ENCODE data around the gene CASQ1. TPM values are rescaled to one million over a fixed set of nuclear protein-coding genes. Genes with fewer than 3 reads are reported as not detected.
A peak's percentile ranks its signal among the peaks of the same experiment; 100 is the strongest.

Gene CASQ1
- total and polyA plus RNA-seq, 3 experiments from 2014 or later = not detected

DNA sequence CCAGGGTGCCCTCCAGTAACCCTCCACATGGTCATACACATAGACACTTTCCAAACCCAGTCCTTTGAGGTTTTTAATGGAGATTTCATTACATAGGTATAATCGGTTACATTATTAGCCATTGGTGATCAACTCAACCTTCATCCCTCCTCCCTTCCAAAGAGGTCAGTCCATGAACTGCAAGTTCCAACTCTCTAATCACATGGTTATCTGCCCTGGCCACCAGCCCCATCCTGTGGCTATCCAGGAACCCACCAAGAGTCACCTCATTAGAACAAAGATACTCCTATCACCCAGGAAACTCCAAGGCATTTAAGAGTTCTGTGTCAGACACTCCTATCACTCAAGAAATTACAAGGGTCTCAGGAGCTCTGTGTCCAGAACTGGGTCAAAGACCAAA lies 26.8 kb upstream of the CASQ1 start:
- H3K4me3 Mint-ChIP-seq = no peak overlapping the region
- ChIA-PET CTCF (no interaction called here), POLR2A (no interaction called here)
- DNase-seq = no peak
- H3K9me3 ChIP-seq (ENCODE audit: low read length) = no peaks in the 10 kb centered on the region
- H3K9me3 Mint-ChIP-seq = no peaks in the 10 kb centered on the region
- H3K4me1 ChIP-seq (ENCODE audit: insufficient read depth, low read length) = no peaks in the 10 kb centered on the region
- H3K27me3 ChIP-seq (ENCODE audit: insufficient read depth, low read length, poor library complexity, severe bottlenecking) = peaks cover 7% of the 10 kb centered on the region
- no peaks in the 10 kb centered on the region for H3K36me3 ChIP-seq (ENCODE audit: insufficient read depth, low read length)
- H3K27me3 Mint-ChIP-seq = peaks cover 20 to 45% of the 10 kb centered on the region in 2 donors
- H3K27ac Mint-ChIP-seq = no peak overlapping the region
- no peak overlapping the region for H3K27ac ChIP-seq (ENCODE audit: low read depth, low read length)
- no peak overlapping the region for H3K4me3 ChIP-seq (ENCODE audit: low read length)
- no peaks in the 10 kb centered on the region for H3K36me3 Mint-ChIP-seq
- H3K4me1 Mint-ChIP-seq = no peaks in the 10 kb centered on the region

DNA sequence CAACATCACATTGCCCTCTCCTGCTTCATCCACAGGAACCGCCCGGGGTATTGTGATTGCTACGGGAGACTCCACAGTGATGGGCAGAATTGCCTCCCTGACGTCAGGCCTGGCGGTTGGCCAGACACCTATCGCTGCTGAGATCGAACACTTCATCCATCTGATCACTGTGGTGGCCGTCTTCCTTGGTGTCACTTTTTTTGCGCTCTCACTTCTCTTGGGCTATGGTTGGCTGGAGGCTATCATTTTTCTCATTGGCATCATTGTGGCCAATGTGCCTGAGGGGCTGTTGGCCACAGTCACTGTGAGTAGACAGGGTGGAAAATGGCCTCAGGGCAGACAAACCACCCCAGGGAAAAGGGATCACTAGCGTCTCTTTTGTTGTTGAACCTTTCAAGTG lies 26.3 kb upstream of the CASQ1 start:
- Histone ChIP-seq H3K36me3 (ENCODE audit: insufficient read depth, low read length) (no peaks in the 10 kb centered on the region), H3K4me3 (ENCODE audit: low read length) (no peak overlapping the region), H3K27me3 (ENCODE audit: insufficient read depth, low read length, poor library complexity, severe bottlenecking) (peaks cover 7% of the 10 kb centered on the region), H3K27ac (ENCODE audit: low read depth, low read length) (no peak overlapping the region), H3K4me1 (ENCODE audit: insufficient read depth, low read length) (no peaks in the 10 kb centered on the region), H3K9me3 (ENCODE audit: low read length) (no peaks in the 10 kb centered on the region)
- no peak for DNase-seq
- no peak overlapping the region for H3K4me3 Mint-ChIP-seq
- H3K4me1 Mint-ChIP-seq = peaks cover under 1 to 1% (median under 1%) of the 10 kb centered on the region in 3 donors
- POLR2A ChIA-PET = no interaction called here
- no peak overlapping the region for H3K27ac Mint-ChIP-seq
- no peaks in the 10 kb centered on the region for H3K9me3 Mint-ChIP-seq
- CTCF ChIA-PET = no interaction called here
- no peaks in the 10 kb centered on the region for H3K36me3 Mint-ChIP-seq
- H3K27me3 Mint-ChIP-seq = peaks cover 20 to 40% of the 10 kb centered on the region in 2 donors

DNA sequence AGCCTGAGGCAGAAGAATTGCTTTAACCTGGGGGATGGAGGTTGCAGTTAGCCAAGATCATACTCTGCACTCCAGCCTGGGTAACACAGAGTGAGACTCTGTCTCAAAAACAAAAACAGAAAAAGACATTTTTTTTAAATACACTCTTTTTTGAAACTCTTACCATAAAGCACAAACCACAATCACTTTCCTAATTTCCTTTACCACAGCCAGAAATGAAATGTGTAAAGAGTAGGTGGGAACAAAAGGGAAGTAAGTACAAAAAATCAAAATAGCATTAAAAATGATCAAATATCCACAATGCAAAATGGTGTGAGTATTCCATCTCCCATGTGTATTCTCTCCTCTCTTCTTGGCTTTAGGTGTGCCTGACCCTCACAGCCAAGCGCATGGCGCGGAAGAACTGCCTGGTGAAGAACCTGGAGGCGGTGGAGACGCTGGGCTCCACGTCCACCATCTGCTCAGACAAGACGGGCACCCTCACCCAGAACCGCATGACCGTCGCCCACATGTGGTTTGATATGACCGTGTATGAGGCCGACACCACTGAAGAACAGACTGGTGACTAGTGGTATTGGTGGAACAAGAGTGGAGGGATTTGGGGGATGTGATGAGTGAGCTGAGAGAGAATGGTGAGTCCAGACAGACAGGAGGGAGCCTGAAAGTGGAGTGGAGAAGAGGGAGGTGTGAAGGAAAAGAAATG lies 24.1 kb upstream of the CASQ1 start:
- Mint-ChIP-seq H3K27me3 (peaks cover 18 to 40% of the 10 kb centered on the region in 2 donors), H3K27ac (peak overlapping the region in 2 of 8 donors; percentile 3 to 83), H3K36me3 (no peaks in the 10 kb centered on the region), H3K4me3 (no peak overlapping the region), H3K4me1 (peaks cover 7 to 9% (median 7%) of the 10 kb centered on the region in 3 donors), H3K9me3 (no peaks in the 10 kb centered on the region)
- Histone ChIP-seq H3K4me1 (ENCODE audit: insufficient read depth, low read length) (no peaks in the 10 kb centered on the region), H3K9me3 (ENCODE audit: low read length) (no peaks in the 10 kb centered on the region), H3K36me3 (ENCODE audit: insufficient read depth, low read length) (no peaks in the 10 kb centered on the region), H3K27me3 (ENCODE audit: insufficient read depth, low read length, poor library complexity, severe bottlenecking) (peaks cover 7% of the 10 kb centered on the region), H3K27ac (ENCODE audit: low read depth, low read length) (no peak overlapping the region), H3K4me3 (ENCODE audit: low read length) (no peak overlapping the region)
- ChIA-PET CTCF (no interaction called here), POLR2A (no interaction called here)
- no peak for DNase-seq

DNA sequence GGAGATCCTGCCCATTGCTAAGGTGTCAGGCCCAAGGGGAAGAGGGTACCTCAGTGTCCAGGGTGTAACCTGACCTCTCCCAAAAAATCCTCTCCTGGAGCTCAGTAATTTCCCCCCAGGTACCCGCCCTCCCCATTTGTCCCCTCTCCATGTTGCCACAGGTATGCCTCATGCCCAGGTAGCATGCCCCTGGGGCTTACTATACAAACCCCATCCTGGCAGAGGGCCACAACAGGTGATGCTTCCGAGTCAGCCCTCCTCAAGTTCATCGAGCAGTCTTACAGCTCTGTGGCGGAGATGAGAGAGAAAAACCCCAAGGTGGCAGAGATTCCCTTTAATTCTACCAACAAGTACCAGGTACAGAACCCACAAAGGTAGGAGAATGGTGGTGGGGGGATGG lies 23.3 kb upstream of the CASQ1 start:
- Mint-ChIP-seq H3K36me3 (no peaks in the 10 kb centered on the region), H3K4me3 (no peak overlapping the region), H3K27me3 (peaks cover 18 to 41% of the 10 kb centered on the region in 2 donors), H3K27ac (peak overlapping the region in 1 of 8 donors; percentile 80), H3K9me3 (no peaks in the 10 kb centered on the region), H3K4me1 (peaks cover 7 to 9% (median 7%) of the 10 kb centered on the region in 3 donors)
- H3K36me3 ChIP-seq (ENCODE audit: insufficient read depth, low read length) = no peaks in the 10 kb centered on the region
- no peaks in the 10 kb centered on the region for H3K4me1 ChIP-seq (ENCODE audit: insufficient read depth, low read length)
- ChIA-PET POLR2A (interaction anchor here (1.0 kb wide), 1 partner anchor 94 kb away, joined by 3 read pairs; no protein-coding TSS in a partner anchor), CTCF (no interaction called here)
- no peak overlapping the region for H3K27ac ChIP-seq (ENCODE audit: low read depth, low read length)
- H3K27me3 ChIP-seq (ENCODE audit: insufficient read depth, low read length, poor library complexity, severe bottlenecking) = peaks cover 7% of the 10 kb centered on the region
- no peak for DNase-seq
- no peak overlapping the region for H3K4me3 ChIP-seq (ENCODE audit: low read length)
- no peaks in the 10 kb centered on the region for H3K9me3 ChIP-seq (ENCODE audit: low read length)

DNA sequence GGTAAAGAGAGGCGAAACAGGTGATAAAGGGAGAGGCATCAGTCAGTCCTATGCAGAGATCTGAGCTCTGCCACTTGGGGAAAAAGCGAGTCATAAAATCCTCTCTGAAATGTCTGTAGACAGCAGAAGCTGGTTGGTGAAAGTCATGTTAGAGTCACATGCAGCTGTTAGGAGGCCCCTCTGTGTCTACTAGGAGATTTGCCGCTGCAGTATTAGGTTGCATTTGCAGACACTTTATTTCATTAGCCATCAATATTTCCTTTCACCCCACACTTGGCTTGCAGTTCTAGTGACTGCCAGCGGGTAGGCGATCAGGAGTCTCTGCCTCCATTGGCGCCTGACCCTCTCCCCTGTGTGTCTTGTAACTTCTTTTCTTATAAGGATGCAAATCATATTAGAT lies 22.8 kb upstream of the CASQ1 start:
- Mint-ChIP-seq H3K9me3 (no peaks in the 10 kb centered on the region), H3K27me3 (peaks cover 20 to 43% of the 10 kb centered on the region in 2 donors), H3K4me3 (no peak overlapping the region), H3K27ac (peak overlapping the region in 1 of 8 donors; percentile 80), H3K4me1 (peaks cover 7 to 9% (median 7%) of the 10 kb centered on the region in 3 donors), H3K36me3 (no peaks in the 10 kb centered on the region)
- Histone ChIP-seq H3K27me3 (ENCODE audit: insufficient read depth, low read length, poor library complexity, severe bottlenecking) (peaks cover 7% of the 10 kb centered on the region), H3K4me1 (ENCODE audit: insufficient read depth, low read length) (no peaks in the 10 kb centered on the region), H3K9me3 (ENCODE audit: low read length) (no peaks in the 10 kb centered on the region), H3K36me3 (ENCODE audit: insufficient read depth, low read length) (no peaks in the 10 kb centered on the region), H3K4me3 (ENCODE audit: low read length) (no peak overlapping the region), H3K27ac (ENCODE audit: low read depth, low read length) (no peak overlapping the region)
- no peak for DNase-seq
- ChIA-PET POLR2A (interaction anchor here (1.0 kb wide), 1 partner anchor 94 kb away, joined by 3 read pairs; no protein-coding TSS in a partner anchor), CTCF (no interaction called here)

DNA sequence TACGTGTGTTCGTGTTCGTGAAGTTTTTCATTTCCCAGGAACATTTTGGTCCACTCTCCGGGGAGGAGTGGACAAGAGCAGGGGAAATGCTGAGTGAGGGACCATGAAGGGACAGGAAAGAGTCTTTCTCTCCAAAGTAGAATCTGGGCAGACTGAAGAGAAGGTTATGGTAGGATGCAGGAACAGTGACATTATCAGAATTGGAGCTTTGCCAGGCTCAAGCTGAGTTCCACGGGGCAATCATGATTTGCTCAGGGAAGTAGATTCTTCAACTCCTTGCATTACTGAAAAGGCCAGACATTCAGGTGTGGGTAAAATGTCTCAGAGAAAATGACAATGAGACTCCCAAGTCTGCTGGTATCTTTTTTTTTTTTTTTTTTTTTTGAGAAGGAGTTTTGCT lies 22.4 kb upstream of the CASQ1 start:
- H3K9me3 ChIP-seq (ENCODE audit: low read length) = no peaks in the 10 kb centered on the region
- no peak overlapping the region for H3K27ac Mint-ChIP-seq

DNA sequence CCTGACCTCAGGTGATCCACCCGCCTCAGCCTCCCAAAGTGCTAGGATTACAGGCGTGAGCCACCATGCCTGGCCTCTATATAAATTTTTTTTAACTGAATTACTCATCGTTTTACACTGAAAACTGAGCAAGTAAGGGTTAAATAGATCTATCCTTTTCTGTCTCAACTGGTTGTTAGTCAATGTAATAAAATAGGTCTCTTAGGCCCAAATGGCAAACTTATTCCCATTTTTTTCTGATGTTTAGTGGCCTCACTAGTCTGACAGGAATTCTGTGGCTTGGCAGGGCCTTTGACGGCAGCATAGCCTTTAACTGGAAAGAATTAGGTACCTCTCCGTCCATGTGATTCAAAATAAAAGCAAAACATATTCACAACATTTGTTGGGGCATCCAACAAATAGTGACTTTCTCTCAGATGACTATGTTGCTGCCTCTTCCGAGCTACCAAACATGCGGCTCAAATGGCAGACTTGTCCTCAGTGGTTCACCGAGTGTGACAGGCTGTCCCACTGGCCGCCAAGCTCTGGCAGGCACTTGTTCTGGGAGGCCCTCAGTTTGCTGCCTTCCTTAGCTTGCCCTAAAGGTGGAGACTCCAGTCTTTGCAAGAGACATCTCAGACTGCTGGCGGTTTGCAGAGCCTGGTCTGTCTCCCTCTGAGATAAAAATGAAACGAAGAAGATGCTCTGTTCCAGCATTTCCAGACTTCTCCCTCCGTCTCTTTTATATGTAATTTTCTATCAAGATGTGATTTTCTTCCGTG lies 21.6 kb upstream of the CASQ1 start:
- Mint-ChIP-seq H3K27ac (peak overlapping the region in 1 of 8 donors; percentile 25), H3K36me3 (no peaks in the 10 kb centered on the region), H3K4me1 (peaks cover 7 to 9% (median 7%) of the 10 kb centered on the region in 3 donors), H3K4me3 (no peak overlapping the region), H3K27me3 (peaks cover 25 to 47% of the 10 kb centered on the region in 2 donors), H3K9me3 (no peaks in the 10 kb centered on the region)
- H3K4me3 ChIP-seq (ENCODE audit: low read length) = no peak overlapping the region
- peaks cover 7% of the 10 kb centered on the region for H3K27me3 ChIP-seq (ENCODE audit: insufficient read depth, low read length, poor library complexity, severe bottlenecking)
- no peak overlapping the region for H3K27ac ChIP-seq (ENCODE audit: low read depth, low read length)
- no peaks in the 10 kb centered on the region for H3K4me1 ChIP-seq (ENCODE audit: insufficient read depth, low read length)
- ChIA-PET POLR2A (no interaction called here), CTCF (no interaction called here)
- H3K36me3 ChIP-seq (ENCODE audit: insufficient read depth, low read length) = no peaks in the 10 kb centered on the region
- DNase-seq = no peak
- H3K9me3 ChIP-seq (ENCODE audit: low read length) = no peaks in the 10 kb centered on the region

More for the DNA sequence above, 22.4 kb upstream of the CASQ1 start:
- Mint-ChIP-seq H3K4me3 (no peak overlapping the region), H3K27me3 (peaks cover 23 to 48% of the 10 kb centered on the region in 2 donors), H3K4me1 (peaks cover 7 to 9% (median 7%) of the 10 kb centered on the region in 3 donors), H3K36me3 (no peaks in the 10 kb centered on the region), H3K9me3 (no peaks in the 10 kb centered on the region)
- ChIA-PET POLR2A (no interaction called here), CTCF (no interaction called here)
- Histone ChIP-seq H3K4me1 (ENCODE audit: insufficient read depth, low read length) (no peaks in the 10 kb centered on the region), H3K36me3 (ENCODE audit: insufficient read depth, low read length) (no peaks in the 10 kb centered on the region), H3K27ac (ENCODE audit: low read depth, low read length) (no peak overlapping the region), H3K27me3 (ENCODE audit: insufficient read depth, low read length, poor library complexity, severe bottlenecking) (peaks cover 7% of the 10 kb centered on the region), H3K4me3 (ENCODE audit: low read length) (no peak overlapping the region)
- DNase-seq = no peak
